HG03439 (cell line): ENCODE measurements around the gene CACNA2D1.
"Not testable (repeated sequence)": the region's sequence is repeated elsewhere in the genome, so short reads cannot be mapped to it uniquely, and the experiment has no call there.

ENCODE experiments used
- ATAC-seq: cut with Tn5 transposase; IDR thresholded peaks from one replicate; pipeline ENCODE4 v1.9.1; 2021; ENCODE audit warnings: mild to moderate bottlenecking, moderate library complexity; ENCODE audit not compliant: unreplicated experiment

Gene CACNA2D1

GRCh38 chr7:82053453-82054032 is 390.0 kb downstream of the CACNA2D1 start:
- no peak for ATAC-seq

GRCh38 chr7:82051601-82052000 is 392.0 kb downstream of the CACNA2D1 start:
- no peak for ATAC-seq

DNA sequence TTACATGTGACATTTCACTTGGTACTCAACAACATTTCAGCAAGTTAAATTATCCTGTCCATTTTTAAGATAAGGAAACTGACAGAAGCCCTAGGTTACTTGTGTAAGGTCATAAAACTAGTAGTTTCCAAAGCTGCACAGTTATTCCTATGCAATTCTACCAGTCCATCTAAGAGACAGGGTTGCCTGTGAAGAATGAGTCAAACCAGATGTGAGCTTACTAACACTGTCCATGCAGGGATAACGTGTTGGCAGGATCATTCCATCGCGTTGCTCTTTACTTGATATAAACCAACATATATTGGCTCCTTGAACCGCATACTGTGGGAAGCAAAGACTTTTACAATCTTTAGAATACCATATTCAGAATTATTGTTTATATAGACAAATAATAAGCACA is 392.8 kb downstream of the CACNA2D1 start:
- ATAC-seq, result no peak

DNA sequence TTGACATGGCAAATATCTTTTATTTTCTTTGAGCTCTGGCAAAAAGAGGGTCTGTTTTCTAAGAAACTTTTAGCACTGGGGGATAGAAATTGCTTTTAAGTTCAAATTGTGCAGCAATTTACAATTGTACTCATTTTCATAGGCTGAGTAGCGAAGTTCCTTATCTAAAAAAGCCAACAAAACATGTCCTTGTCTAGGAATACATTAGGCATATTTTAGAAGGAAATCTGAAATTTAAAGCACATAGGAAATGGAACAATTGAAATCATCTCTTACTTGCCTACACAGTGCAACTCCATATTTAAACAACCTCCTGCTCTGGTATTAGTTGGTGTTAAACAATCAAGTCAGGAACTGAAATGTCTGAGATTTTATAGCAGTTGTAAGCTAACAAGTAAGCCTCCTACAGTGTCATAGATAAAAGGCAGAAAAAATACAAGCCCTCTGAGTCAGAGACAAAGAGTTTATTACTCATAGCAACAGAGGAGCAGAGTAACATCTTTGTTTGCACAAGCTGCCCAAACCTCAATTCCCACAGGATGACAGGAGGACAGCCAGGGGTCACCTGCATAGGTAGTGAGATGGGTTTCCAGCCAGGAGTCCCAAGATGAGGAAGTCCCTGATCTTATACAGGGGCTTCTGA is 393.6 kb downstream of the CACNA2D1 start:
- ATAC-seq, result no peak

DNA sequence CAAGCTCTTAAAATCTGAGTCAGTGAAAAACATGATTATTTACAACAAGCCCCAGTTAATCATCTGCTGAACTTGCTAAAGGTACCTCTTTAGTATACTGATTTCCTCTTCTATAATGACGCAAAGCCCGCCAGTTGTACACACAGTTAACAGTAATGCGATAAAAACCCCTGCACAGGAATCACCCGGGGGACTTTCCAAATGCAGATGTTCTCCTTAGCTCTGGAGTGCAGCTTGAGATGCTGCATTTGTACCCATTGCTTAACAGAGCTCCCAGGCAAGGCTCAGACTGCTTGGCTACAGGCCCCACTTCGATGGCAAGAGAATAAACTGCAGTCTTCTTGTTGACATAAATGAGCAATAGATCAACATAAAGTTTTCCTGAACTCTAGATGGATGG is 394.1 kb downstream of the CACNA2D1 start:
- ATAC-seq, result no peak

DNA sequence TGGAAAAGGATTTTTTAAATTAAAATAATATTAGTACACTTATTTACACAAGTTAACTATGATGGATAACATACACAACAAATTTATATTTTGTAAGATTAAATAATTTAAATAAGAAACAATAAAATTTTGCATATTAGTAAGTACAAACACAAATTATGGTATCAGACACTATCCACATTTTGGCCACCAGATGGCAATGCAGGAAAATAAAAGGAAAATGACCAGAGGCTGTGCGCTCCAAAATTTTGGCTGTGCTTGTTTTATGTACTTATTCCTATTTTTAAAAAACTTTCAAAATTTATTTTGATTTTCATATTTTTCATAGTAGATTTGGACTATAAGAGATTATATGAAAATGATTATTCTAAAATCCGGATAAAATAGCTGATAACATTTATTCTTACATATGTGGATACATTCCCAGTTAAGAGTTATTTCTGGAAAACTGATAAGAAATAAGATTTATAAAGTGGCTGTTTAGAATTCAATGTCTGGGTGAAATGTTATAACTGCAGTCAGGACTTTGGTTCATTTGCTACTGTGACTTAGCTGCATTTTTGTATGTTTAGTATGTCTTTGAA is 399.0 kb downstream of the CACNA2D1 start:
- peak; percentile 69 for ATAC-seq

DNA sequence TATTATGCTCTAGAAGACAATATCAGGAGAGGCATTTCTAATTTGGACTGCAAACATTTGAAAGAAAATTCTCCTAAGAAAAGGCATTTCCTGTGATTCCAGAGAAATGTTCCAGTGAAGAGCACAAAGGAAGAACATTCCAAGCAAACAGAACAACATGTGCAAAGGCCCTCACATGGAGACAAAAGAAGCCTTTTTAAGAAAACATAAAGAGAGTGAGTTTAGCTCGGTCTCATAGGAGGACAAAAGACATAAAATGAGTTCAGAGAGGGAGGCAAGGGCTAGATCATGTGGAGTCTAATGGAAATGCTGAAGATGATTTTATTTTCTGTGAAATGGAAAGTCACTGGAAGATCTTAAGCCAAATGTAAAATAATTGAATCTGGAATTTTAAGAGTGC is 404.0 kb downstream of the CACNA2D1 start:
- no peak for ATAC-seq

DNA sequence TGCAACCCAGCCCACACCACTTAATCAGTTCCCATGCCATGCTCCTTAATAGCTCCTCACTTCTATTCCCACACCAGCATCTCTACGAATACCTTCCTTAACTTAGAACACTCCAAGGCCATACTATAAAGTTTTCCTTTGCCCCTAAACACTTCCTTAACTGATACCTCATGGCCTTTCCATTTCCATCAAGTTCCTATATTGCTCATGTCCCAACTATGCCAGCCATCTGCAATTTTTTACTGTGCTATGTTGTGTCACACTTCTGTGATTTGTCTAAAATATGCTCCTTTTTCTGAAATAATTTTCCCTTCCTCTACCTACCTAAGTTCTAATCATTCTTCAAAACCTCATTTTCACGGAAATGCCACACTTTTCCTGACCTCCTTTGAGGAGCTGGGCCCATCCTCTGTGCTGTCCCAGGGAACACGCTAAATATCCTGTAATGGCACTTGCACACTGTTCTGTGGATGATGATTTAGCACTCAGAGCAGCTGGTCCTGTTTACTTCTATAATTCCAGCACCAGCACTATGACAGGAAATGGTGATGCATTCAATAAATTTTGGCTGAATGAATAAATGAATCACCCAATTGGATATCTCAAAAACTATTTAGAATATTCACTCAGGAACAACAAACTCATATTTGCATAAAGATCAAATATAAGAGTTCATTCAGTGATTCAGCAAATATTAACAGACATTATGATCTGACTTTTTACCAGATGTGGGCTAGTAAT is 407.3 kb downstream of the CACNA2D1 start:
- no peak for ATAC-seq

DNA sequence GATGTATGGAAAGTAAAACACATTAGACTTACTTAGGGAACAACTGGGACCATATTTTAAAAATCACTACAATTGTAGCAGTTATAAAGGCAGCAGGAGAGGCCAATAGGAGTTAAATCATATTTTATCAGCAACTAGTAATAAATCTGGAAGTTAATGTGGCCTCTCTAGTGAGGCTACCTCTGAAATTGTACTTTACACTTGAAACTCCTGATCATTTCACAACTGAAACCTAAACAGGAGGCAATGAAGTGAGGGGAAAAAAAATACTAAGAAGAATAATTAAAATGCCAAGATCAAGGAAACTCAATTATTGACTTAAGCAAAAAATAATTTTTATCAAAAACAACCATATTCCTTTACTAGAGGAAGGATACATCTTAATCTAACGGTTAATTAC is 408.1 kb downstream of the CACNA2D1 start:
- ATAC-seq, result no peak

DNA sequence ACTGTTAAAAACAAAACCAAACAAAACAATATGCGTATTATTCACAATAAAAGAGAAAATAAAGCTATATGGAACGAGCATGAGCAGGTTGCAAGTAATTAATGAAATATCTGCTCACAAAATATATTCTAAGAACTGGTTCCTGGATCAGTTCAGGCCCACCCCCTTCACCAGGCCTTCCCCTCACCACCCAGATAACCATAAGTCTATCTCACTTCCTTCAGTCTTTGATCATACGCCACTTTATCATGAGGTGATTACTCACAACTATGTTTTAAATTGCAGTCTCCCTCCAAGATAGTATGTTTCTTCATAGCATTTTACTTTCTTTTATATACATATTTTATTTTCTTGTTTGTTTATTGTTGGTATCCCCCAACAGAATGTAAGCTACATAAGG is 410.7 kb downstream of the CACNA2D1 start:
- no peak for ATAC-seq

- no peak for ATAC-seq
These were observed 414.2 kb downstream of the CACNA2D1 start for GRCh38 chr7:82029236-82029913.

DNA sequence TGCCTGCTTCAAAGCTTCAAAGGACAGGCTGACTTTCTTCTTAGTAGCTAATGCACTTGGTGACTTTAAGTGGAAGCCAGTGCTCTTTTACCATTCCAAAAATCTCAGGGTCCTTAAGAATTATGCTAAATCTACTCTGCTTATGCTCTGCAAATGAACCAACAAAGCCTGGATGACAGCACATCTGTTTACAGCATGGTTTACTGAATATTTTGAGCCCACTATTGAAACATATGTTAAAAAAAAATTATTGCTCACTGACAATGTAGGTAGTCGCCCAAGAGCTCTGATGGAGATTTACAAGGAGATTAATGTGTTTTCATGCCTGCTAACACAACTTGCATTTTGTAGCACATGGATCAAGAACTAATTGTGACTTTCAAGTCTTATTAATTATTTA is 415.5 kb downstream of the CACNA2D1 start:
- no peak for ATAC-seq

- ATAC-seq, result no peak
These were observed 421.9 kb downstream of the CACNA2D1 start for GRCh38 chr7:82021713-82022112.

GRCh38 chr7:82021036-82021435 is 422.5 kb downstream of the CACNA2D1 start:
- no peak for ATAC-seq

GRCh38 chr7:82019551-82020475 is 423.8 kb downstream of the CACNA2D1 start:
- ATAC-seq, result no peak

- no peak for ATAC-seq
These were observed 425.4 kb downstream of the CACNA2D1 start for GRCh38 chr7:82018226-82018625.

DNA sequence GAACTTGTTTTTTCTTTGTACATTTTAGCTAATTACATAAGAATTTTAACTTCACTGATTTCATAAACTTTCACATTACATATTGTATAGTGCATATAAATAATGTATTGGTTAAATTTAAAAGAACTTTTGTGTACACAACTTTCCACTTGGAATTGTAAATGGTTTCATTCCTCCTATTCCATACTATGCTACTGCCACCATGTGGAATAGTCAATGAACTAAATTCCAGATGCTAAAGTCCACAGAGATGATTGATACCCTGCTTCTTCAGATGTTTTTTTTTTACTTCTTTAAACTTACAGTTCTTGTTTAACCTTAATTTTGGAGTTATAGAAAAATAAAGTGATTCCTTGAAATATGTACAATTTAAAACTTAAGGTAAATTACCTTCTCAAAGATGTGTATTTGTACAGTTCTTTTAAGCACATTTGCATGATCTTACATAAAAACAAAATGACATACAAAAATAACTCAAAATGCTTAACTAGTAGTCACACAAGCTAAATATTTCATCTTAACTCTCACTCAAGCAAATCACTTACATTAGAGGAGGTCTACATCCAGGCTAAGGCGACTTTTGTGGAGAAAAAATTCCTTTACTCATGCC is 426.1 kb downstream of the CACNA2D1 start:
- no peak for ATAC-seq

- no peak for ATAC-seq
These were observed 427.8 kb downstream of the CACNA2D1 start for GRCh38 chr7:82015751-82016150.

GRCh38 chr7:82014574-82014973 is 429.0 kb downstream of the CACNA2D1 start:
- ATAC-seq, result not testable (repeated sequence)

- no peak for ATAC-seq
These were observed 431.1 kb downstream of the CACNA2D1 start for GRCh38 chr7:82012453-82012852.
